ENCODE measurements around the gene C5orf15. TPM values are rescaled to one million over a fixed set of nuclear protein-coding genes. Genes with fewer than 3 reads are reported as not detected.
"Not testable (repeated sequence)": the region's sequence is repeated elsewhere in the genome, so short reads cannot be mapped to it uniquely, and the experiment has no call there.

Gene C5orf15
- polyA plus RNA-seq, 4 donors: 110 to 164 (median 136) TPM

DNA sequence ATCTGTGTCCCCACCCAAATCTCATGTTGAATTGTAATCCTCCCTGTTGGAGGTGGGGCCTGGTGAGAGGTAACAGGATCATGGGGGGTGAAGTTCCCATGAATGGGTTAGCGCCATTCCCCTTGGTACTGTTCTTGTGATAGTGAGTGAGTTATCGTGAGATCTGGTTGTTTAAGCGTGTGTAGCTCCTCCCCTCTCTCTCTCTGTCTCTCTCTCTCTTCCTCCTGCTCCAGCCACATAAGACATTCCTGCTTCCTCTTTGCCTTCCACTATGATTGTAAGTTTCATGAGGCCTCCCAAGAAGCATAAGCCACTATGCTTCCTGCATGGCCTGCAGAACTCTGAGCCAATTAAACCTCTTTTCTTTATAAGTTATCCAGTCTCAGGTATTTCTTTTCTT, 28.8 kb downstream of the C5orf15 start:
- no peak for DNase-seq (ENCODE audit: low read depth in 4 of 4, low spot score in 3 of 4)

DNA sequence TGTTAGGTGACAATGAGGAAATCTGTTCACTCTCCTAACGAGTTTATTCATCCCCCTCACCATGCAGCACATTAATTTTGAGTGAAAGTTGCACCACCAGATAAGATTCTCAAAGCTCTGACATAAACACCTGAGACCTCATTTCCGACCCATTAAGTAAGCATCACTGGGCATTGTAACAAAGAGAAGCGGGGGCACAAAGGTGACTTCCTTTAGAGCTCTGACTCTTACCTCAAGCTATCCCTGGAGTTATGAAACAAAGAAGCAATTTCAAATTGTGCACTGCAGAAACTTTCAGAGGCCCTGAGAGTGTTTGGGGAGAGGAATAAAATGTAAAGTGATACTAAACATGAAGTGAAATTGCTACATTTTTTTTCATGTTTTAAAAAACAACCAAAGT, 29.5 kb downstream of the C5orf15 start:
- DNase-seq (ENCODE audit: low read depth in 4 of 4, low spot score in 3 of 4): no peak

DNA sequence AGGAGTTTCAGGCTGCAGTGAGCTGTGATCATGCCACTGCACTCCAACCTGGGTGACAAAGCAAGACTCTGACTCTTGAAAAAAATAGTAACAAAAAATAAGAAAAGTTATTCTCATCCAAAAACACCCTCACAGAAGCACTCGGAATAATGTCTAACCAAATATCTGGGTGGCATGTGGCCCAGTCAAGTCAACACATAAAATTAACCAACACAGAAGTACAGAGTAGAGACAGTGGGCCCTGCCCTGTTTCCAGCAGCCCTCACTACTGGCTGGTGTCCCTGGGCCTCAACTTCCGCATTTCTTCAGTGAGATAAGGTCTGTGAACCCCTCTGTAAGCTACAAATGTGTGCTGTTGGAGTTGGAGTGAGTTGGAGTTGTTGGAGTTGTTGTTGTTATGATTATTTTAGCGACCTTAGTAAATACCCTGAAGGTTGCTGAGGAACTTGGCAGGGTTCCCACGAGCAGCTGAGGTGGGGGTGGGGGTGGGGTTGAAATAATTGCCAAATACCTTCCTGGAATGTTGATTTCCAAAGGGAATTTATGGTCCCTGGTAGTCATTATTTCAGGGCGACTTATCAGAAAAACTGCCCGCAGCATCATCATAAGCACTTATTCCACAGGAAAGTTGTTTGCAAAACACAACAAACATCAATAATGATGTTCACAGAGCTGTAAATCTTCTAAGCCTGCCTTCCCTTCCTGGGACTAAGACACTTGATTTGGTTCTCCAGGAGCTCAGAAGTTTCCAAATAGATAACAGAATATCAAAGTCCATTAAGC, 30.2 kb downstream of the C5orf15 start:
- DNase-seq (ENCODE audit: low read depth in 4 of 4, low spot score in 3 of 4): no peak

GRCh38 chr5:133937628-133938027, 30.8 kb downstream of the C5orf15 start:
- DNase-seq (ENCODE audit: low read depth in 4 of 4, low spot score in 3 of 4): not testable (repeated sequence)

DNA sequence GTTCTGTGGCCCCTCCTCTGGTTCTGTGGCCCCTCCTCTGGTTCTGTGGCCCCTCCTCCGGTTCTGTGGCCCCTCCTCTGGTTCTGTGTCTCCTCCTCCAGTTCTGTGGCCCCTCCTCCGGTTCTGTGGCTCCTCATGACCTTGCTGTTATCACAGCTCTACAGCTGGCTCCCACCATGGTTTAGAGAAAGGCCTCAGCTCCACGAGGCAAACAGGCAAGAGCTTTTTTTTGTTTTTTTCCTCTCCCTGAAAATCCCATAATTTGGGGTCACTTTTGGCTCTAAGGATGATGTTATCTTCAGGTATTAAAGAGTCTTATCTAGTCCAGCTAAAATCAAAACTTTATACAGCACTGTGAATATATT, 31.8 kb downstream of the C5orf15 start:
- DNase-seq (ENCODE audit: low read depth in 4 of 4, low spot score in 3 of 4): no peak

GRCh38 chr5:133935991-133936650, 32.3 kb downstream of the C5orf15 start:
- not testable (repeated sequence) for DNase-seq (ENCODE audit: low read depth in 4 of 4, low spot score in 3 of 4)

DNA sequence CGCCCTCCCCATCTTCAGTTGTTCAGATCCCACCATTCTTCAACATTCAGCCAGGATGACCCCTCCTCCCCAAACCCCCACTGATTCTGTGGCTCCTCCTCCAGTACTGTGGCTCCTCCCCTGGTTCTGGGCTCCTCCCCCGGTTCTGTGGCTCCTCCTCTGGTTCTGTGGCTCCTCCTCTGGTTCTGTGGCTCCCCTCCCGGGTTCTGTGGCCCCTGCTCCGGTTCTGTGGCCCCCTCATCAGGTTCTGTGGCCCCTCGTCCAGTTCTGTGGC, 32.8 kb downstream of the C5orf15 start:
- no peak for DNase-seq (ENCODE audit: low read depth in 4 of 4, low spot score in 3 of 4)

DNA sequence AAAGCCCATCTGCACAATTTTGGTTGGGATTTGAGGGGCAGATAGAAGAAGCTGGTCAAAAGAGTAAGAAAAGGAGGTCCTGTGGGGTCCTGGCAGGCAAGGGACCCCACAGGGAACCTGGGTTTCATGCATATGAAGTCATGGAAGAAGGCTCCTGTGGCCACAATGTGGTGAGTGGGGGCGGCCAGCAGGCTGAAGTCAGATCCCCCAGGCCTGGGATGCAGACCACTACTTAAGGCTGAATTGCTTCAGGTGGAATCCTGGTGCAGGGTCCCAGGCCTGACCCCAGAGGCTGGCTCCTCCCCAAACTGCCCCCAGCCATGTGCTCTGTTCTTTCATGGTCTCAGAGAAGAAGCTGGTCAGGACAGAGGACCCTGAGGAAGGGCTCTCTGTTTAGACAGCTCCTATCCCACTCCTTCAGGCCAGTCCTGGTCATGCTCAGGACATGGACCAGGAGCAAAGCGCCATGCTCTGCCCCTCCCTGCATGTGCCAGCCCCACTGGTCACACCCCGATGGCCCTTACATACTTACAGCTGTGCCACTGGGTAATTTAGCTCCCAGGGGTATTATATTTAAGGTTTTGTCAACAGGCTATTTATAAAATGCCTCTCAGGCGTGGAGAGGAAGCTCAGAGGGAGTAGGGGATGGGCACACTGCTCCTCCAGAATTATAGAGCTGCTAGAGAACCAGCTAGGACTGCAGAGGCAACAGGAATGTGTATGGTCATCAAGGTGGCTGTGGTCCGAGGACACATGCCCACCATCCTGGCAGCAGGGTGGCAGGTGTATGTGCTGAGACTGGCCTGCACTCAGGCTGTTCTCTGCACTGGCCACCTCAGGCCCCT, 33.4 kb downstream of the C5orf15 start:
- DNase-seq (ENCODE audit: low read depth in 4 of 4, low spot score in 3 of 4): no peak

GRCh38 chr5:133934311-133934710, 34.1 kb downstream of the C5orf15 start:
- no peak for DNase-seq (ENCODE audit: low read depth in 4 of 4, low spot score in 3 of 4)

DNA sequence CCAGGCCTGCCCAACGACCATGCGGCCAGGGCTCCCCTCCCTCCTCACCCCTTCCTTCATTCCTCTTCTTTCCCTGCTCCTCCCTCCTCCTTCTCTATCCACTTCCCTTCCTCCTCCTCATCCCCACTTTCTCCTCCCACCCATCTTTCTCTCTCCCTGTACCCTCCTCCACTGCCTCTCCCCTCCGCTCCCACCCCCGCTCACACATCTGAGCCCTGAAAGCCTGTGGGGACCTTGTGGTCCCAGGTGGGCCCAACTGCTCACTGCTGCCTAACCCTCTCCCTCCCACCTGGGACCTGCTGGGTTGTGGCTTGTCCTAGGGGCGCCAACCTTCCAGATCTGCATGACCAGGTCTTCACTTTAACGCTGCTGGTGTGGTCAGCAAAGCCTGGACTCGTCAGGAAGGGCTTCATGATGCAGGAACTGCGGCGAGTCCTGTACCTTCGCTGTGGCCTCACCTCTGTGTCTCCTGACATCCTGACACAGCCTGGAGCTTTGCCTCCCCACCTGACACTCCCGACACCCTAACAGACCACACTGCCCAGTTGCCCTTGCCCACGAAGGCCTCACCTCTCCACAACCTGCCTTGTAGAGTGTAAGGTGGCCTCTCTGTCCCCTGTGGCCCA, 34.6 kb downstream of the C5orf15 start:
- DNase-seq (ENCODE audit: low read depth in 4 of 4, low spot score in 3 of 4): no peak

DNA sequence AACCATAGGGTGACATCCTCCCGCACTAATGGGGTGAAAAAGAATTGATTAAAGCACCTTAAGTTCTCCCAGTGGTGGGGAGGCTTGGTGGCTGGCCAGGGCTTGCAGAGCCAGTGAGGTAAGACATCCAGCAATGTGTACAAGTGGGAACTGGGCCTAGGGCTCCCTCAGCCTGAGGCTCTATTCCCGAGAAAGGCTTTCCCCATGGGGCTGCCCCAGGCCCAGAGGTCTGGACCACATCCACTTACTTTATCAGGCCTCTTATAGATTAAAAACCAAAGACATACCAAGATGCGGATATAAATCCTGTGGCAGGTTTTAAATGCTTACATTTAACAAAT, 35.3 kb downstream of the C5orf15 start:
- DNase-seq (ENCODE audit: low read depth in 4 of 4, low spot score in 3 of 4): no peak

GRCh38 chr5:133932441-133933168, 35.8 kb downstream of the C5orf15 start:
- DNase-seq (ENCODE audit: low read depth in 4 of 4, low spot score in 3 of 4): no peak

GRCh38 chr5:133931546-133931945, 36.9 kb downstream of the C5orf15 start:
- no peak for DNase-seq (ENCODE audit: low read depth in 4 of 4, low spot score in 3 of 4)

DNA sequence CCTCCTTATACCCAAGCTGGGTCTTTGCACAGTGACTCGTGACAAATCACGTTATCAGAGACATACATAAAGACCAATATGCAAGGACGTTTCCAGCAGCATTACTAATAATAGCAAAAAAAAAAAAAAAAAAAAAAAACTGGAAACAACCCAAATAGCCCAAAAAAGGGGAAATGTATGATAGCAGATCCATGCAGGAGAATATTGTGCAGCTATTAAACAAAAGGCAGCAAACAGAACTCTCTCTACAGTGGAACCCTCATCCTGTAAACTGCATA, 37.7 kb downstream of the C5orf15 start:
- no peak for DNase-seq (ENCODE audit: low read depth in 4 of 4, low spot score in 3 of 4)

- no peak for DNase-seq (ENCODE audit: low read depth in 4 of 4, low spot score in 3 of 4)
Measured at GRCh38 chr5:133930061-133930812, 38.2 kb downstream of the C5orf15 start.

DNA sequence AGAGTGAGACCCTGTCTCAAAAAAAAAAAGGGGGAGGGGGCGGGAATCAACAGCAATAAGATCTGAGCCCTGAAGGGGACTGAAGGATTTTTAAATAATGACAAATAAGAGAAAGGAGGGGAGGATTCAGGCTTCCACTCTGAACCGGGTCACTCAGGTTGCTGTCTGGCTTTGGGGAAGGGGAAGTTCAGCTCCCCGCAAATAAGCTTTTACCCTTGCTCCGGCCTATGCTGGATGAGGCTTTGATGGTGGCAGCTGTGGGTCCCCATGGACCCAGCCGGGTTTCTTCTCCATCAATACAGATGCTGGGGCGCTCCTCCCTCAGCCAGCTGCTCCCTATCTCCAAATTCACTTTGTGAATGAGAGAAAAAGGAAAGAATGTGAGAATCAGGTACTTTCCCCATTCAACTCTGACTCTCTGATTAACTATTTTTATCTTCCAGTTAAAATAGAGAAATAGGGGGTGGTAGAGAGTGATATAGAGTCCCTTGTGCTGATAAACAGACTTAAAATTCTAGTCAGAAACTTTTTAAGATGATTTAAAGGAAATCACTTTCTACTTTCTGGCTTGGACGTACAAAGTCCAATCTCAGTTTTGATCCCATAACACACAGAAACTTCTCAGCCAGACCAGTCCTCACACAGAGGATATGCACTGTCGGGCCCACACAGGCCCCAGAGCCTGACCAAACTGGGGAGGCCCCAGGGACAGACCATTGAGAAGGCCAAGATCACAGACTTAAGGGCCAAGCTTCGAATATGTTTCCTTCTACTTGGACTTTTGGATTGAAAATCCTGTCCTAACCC, 39.6 kb downstream of the C5orf15 start:
- no peak for DNase-seq (ENCODE audit: low read depth in 4 of 4, low spot score in 3 of 4)

DNA sequence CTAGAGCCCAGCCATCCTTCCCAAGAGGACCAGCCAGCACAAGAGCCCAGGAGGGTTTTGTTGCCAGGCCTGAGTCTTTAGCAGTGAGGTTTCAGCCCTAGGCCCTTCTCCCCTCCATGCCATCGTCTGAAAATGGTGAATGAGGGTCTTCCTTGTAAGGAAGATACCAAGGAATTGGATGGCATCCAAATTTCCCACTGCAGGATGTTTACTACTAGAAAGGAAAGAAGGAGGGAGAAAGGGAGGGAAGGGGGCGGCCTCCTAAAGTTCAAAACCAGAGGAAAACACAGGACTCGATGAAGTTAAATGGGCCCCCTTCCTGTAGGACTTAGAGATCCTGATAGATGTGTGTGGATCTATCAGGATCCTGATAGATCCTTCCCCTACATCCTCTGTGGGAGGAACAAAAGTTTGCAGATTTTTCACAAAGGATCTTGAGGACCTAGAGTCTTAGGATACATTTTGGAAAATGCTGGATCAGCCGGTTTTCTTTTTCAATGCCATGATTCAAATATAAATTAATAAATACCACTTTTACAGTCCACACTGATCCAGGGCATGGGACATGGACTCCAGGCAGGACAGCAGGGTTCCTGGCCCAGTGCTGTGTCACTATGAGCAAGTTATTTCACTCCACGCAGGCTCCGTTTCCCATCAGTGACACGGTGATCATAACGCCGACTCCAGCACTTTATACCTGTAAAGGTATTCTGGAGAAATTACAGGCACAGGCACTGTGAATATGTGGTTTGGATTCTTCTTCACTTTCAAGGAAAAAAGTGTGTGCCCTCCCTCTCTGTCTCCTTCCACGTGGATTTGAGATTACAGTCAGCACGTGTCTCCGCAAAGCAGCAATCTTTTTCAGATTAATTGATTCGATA, 40.9 kb downstream of the C5orf15 start:
- DNase-seq (ENCODE audit: low read depth in 4 of 4, low spot score in 3 of 4): no peak

DNA sequence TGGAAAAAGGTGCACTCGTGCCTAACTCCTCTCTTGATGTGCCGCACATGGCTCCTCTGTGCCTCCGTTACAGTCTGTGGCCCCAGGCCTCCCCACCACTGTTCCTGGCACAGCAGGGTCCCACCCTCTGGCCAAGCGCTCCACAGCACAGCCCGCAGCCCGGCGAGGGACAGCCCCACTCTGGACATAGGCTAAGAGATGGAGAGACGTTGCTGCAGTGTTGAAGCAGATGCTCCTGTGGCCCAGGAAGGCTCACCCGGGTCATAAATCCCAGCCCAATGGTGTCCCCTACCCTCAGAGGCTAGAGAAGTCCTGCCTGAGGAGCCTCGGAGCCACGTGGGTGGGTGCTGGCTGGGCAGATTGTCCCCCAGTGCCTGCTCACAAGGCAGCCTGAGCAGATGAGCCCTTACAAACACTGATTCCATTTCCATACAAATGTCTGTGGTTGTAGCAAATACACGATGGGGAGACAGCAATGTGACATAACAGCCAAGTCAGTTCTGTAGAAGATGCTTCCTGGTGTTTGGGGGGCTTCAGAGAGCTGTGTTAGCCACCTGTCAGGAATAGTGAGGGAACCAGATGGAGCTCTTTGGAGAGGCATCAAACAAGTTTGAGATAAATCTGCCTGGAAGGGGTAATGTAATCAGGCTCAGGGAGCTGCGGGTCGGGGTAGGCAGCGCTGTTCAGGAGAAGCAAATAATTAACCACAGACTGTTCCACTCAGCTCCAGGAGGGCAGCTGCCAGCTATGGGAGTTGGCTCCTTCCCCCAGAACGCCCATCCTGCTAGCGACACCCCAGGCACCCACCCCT, 41.7 kb downstream of the C5orf15 start:
- DNase-seq (ENCODE audit: low read depth in 4 of 4, low spot score in 3 of 4): no peak

All from left renal pelvis (tissue), 4 donors.